HepG2 (cell line): ENCODE data around the gene MADCAM1. TPM values are rescaled to one million over a fixed set of nuclear protein-coding genes. Genes with fewer than 3 reads are reported as not detected.

Source experiments
- ATAC-seq: fragments of 200-7000 bp; cut with Tn5 transposase; 3 replicates; pipeline ENCODE4 v1.9.1; 2020; ENCODE audit warnings: mild to moderate bottlenecking, moderate library complexity
- BruUV-seq: library from RNA; stranded (reverse); fragments of 400-500 nt; replicated peaks from 2 replicates; lab custom pipeline; 2021; lab: Mats Ljungman, UMichigan
- CTCF ChIA-PET: fragments of 300-600 bp; formaldehyde crosslinking; extraction: SDS; loops from one replicate; lab custom pipeline; 2021; ENCODE audit warnings: low total read pairs, inconsistent platforms, low intra/inter-chr PET ratio; lab: Yijun Ruan, JAX
- POLR2A ChIA-PET: fragments of 350-600 bp; sonication (Branson Sonifier 250); formaldehyde crosslinking; loops from one replicate; lab custom pipeline; 2020; ENCODE audit warnings: antibody characterized with exemption, inconsistent platforms; lab: Yijun Ruan, JAX
- DNase-seq: peaks from one replicate; pipeline ENCODE4 v3.0.0-alpha.2; 2015; ENCODE audit warnings: low spot score
- FAIRE-seq: peaks from 3 replicates; lab custom pipeline; 2011; peaks lifted over from hg19 to GRCh38; lab: Jason Lieb, UNC
- H2AFZ ChIP-seq: one replicate; pipeline ENCODE4 v1.6.1; 2011; ENCODE audit warnings: low read length, inconsistent platforms
- H3K27ac ChIP-seq: fragments of 300-600 bp; 3 replicates; pipeline ENCODE4 v1.8.0; 2011; ENCODE audit warnings: mixed run types, mild to moderate bottlenecking, mixed read lengths, low read length, inconsistent platforms; ENCODE audit not compliant: insufficient read depth; ENCODE audit errors: extremely low read length
- H3K27me3 ChIP-seq, 2 experiments: fragments of 200-600 bp in 1 of 2; 2 replicates in 1 of 2; 3 replicates in 1 of 2; pipeline versions ENCODE4 v1.6.0 to v1.8.0; 2011; ENCODE audit warnings: low read length in 2 of 2, mild to moderate bottlenecking in 2 of 2, moderate library complexity in 2 of 2, inconsistent platforms in 1 of 2; ENCODE audit not compliant: insufficient read depth in 2 of 2, control insufficient read depth in 1 of 2
- H3K36me3 ChIP-seq, 2 experiments: fragments of 200-600 bp in 1 of 2; replicated peaks in 1 of 2; 2 replicates in 1 of 2; 3 replicates in 1 of 2; pipeline versions ENCODE4 v1.5.1 to v1.8.0; 2011; ENCODE audit warnings: low read length in 2 of 2, inconsistent platforms in 1 of 2; ENCODE audit not compliant: insufficient read depth in 2 of 2, control insufficient read depth in 1 of 2
- H3K4me1 ChIP-seq: 2 replicates; pipeline ENCODE4 v1.5.1; 2012; ENCODE audit warnings: low read length, inconsistent platforms; ENCODE audit not compliant: insufficient read depth
- H3K4me2 ChIP-seq: 2 replicates; pipeline ENCODE4 v1.6.0; 2011; ENCODE audit warnings: low read depth, low read length, inconsistent platforms
- H3K4me3 ChIP-seq, 3 experiments: fragments of 200-600 bp in 1 of 3; sonication (generic), shearing (Covaris generic) in 1 of 3; replicated peaks in 1 of 3; 2 replicates each; pipeline ENCODE4 v1.5.1; 2011 to 2016; ENCODE audit warnings: low read length in 3 of 3, inconsistent platforms in 2 of 3, low read depth in 2 of 3, mild to moderate bottlenecking in 2 of 3, control low read depth in 1 of 3, mixed read lengths in 1 of 3; ENCODE audit not compliant: insufficient read depth in 1 of 3
- H3K79me2 ChIP-seq: one replicate; pipeline ENCODE4 v1.6.1; 2011; ENCODE audit warnings: low read length, inconsistent platforms; ENCODE audit not compliant: insufficient read depth
- H3K9ac ChIP-seq: 2 replicates; pipeline ENCODE4 v1.6.0; 2011; ENCODE audit warnings: mild to moderate bottlenecking, low read depth, low read length, inconsistent platforms; ENCODE audit not compliant: insufficient read depth
- H3K9me3 ChIP-seq: 2 replicates; pipeline ENCODE4 v1.5.1; 2012; ENCODE audit warnings: mild to moderate bottlenecking, low read length
- H4K20me1 ChIP-seq: 2 replicates; pipeline ENCODE4 v1.6.0; 2011; ENCODE audit warnings: inconsistent platforms, mild to moderate bottlenecking, low read length, moderate library complexity; ENCODE audit not compliant: insufficient read depth
- CEBPB ChIP-seq: IDR thresholded peaks from 2 replicates; pipeline ENCODE4 v1.6.1; 2011; ENCODE audit warnings: low read depth, low read length, improper control_type of control experiment, borderline replicate concordance
- NFYB ChIP-seq: sonication (generic); formaldehyde crosslinking; IDR thresholded peaks from 2 replicates; pipeline ENCODE4 v1.4.0; 2020; ENCODE audit warnings: missing genetic modification reagents
- RFX1 ChIP-seq: fragments of 450-650 bp; IDR thresholded peaks from 2 replicates; pipeline ENCODE4 v1.6.1; 2017
- SPEN ChIP-seq: sonication (generic); formaldehyde crosslinking; IDR thresholded peaks from 2 replicates; pipeline ENCODE4 v1.5.1; 2020; ENCODE audit warnings: low read depth, mild to moderate bottlenecking, missing genetic modification reagents
- ZNF446 ChIP-seq: sonication (generic); formaldehyde crosslinking; IDR thresholded peaks from 2 replicates; pipeline ENCODE4 v1.5.0; 2020; ENCODE audit warnings: mild to moderate bottlenecking, missing genetic modification reagents
- ZNF574 ChIP-seq: sonication (generic); formaldehyde crosslinking; IDR thresholded peaks from 2 replicates; pipeline ENCODE4 v1.4.0; 2020; ENCODE audit warnings: missing genetic modification reagents
- ZSCAN30 ChIP-seq: sonication (generic); formaldehyde crosslinking; IDR thresholded peaks from 2 replicates; pipeline ENCODE4 v1.5.0; 2020; ENCODE audit warnings: mild to moderate bottlenecking, missing genetic modification reagents
- WGBS: methylation state at CpG from one replicate; pipeline ENCODE4 v1.1.6; 2017; ENCODE audit warnings: low lambda C conversion rate; 5-methylcytosine and 5-hydroxymethylcytosine counted together
- in situ Hi-C: cut with HindIII; loops from 2 replicates; pipeline ENCODE4 v1.10.0; 2017; ENCODE audit warnings: low pct_unique_long_range_greater_than_20kb; ENCODE audit not compliant: extremely low pct_ligation_motif_present
- intact Hi-C: fragments of 100-400 bp; cut with micrococcal nuclease; formaldehyde crosslinking; loops from one replicate; pipeline ENCODE4 v1.10.0; 2022; ENCODE audit not compliant: unreplicated experiment
- polyA plus RNA-seq, 8 experiments: library from polyadenylated mRNA; depleted of rRNA in 3 of 8; stranded (reverse) in 7 of 8; unstranded in 1 of 8; fragments of >200 nt; fragmentation: Illumina TruSeq in 4 of 8; extraction: Trizol in 4 of 8; gene quantifications; 2 replicates each; pipeline versions ENCODE4 v1.2.1 to v1.2.3, GENCODE V29; 2011 to 2016; ENCODE audit warnings: low read depth in 4 of 8, missing spikeins in 1 of 8, mixed read lengths in 1 of 8; ENCODE audit not compliant: insufficient read depth in 1 of 8
- total RNA-seq, 5 experiments: library from RNA; depleted of rRNA; stranded (reverse); fragments of >200 nt; fragmentation: Illumina TruSeq; extraction: Trizol; gene quantifications; 2 replicates each; pipeline ENCODE4 v1.2.3, GENCODE V29; 2016; ENCODE audit warnings: low read depth in 1 of 5
- TF ChIP-seq, protein P1 (sequence below): fragments of 450-650 bp; IDR thresholded peaks from 2 replicates; pipeline ENCODE4 v1.6.1; 2016

MADCAM1 gene
- total and polyA plus RNA-seq, 2 of the 13 experiments (the other 11 are each of a cell fraction or from before 2014, with no cell fraction given), result 0.29 to 0.33 TPM

DNA sequence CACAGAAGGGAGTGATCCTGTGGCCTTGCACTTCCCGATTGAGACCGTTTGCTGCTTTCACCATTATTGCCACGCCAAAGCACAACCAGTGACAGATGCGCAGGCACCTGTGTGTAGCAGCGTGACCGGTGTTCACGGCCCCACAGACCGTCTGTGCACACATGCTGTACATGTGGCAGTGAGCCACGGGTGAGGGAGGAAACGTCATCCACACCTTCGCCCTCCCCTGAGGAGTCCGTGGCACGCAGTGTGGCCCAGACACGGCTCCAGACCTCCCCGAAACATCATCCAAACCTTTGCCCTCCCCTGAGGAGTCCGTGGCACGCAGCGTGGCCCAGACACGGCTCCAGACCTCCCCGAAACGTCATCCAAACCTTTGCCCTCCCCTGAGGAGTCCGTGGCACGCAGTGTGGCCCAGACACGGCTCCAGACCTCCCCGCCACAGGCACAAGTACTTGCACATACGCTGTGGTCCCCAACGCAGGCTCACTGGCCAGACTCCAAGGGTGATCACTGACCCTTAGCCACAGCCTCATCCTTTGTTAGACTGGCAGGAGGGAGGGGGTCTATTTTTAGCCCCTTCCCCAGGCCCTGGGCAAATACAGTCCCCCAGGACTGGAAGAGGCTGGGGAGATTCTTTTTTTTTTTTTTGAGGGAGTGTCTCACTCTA is 27.6 kb upstream of the MADCAM1 start:
- H4K20me1 ChIP-seq, result no peaks in the 10 kb centered on the region
- no peaks in the 10 kb centered on the region for H3K9me3 ChIP-seq
- H3K79me2 ChIP-seq, result no peaks in the 10 kb centered on the region
- in situ Hi-C loops (no loop called here), intact Hi-C loops (no loop called here)
- H3K4me1 ChIP-seq, result peaks cover 10% of the 10 kb centered on the region
- no peak overlapping the region for H3K9ac ChIP-seq
- ChIA-PET POLR2A (no interaction called here), CTCF (no interaction called here)
- no peak overlapping the region for H3K4me2 ChIP-seq
- no peak overlapping the region for H3K27ac ChIP-seq
- H3K4me3 ChIP-seq, result no peak overlapping the region
- FAIRE-seq, result no peak
- H2AFZ ChIP-seq, result no peak overlapping the region
- peaks cover 0 to 8% of the 10 kb centered on the region in 2 experiments; a peak in 2 of 5 replicates for H3K27me3 ChIP-seq
- WGBS, result 38% methylated on average over 8 of the region's 27 CpGs
- ATAC-seq, result no peak
- no peak for DNase-seq
- BruUV-seq, result no TSS peak
- H3K36me3 ChIP-seq, result no peaks in the 10 kb centered on the region
- TF ChIP-seq CEBPB (no peak), ZNF446 (no peak), ZSCAN30 (CRISPR knock-in tag) (no peak), RFX1 (no peak), NFYB (CRISPR knock-in tag) (no peak), SPEN (CRISPR knock-in tag) (no peak), ZNF574 (no peak)
- TF ChIP-seq, protein P1, sequence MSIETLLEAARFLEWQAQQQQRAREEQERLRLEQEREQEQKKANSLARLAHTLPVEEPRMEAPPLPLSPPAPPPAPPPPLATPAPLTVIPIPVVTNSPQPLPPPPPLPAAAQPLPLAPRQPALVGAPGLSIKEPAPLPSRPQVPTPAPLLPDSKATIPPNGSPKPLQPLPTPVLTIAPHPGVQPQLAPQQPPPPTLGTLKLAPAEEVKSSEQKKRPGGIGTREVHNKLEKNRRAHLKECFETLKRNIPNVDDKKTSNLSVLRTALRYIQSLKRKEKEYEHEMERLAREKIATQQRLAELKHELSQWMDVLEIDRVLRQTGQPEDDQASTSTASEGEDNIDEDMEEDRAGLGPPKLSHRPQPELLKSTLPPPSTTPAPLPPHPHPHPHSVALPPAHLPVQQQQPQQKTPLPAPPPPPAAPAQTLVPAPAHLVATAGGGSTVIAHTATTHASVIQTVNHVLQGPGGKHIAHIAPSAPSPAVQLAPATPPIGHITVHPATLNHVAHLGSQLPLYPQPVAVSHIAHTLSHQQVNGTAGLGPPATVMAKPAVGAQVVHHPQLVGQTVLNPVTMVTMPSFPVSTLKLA, result peak; percentile 30; the same call in 1 of the 2 replicates
- TF ChIP-seq, all 625 proteins: peak for 1
